ENCODE data around the gene NPL. TPM values are rescaled to one million over a fixed set of nuclear protein-coding genes. Genes with fewer than 3 reads are reported as not detected.

NPL gene, protein sequence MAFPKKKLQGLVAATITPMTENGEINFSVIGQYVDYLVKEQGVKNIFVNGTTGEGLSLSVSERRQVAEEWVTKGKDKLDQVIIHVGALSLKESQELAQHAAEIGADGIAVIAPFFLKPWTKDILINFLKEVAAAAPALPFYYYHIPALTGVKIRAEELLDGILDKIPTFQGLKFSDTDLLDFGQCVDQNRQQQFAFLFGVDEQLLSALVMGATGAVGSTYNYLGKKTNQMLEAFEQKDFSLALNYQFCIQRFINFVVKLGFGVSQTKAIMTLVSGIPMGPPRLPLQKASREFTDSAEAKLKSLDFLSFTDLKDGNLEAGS
- total RNA-seq, result 1.4 and 19.9 TPM in 2 replicates

DNA sequence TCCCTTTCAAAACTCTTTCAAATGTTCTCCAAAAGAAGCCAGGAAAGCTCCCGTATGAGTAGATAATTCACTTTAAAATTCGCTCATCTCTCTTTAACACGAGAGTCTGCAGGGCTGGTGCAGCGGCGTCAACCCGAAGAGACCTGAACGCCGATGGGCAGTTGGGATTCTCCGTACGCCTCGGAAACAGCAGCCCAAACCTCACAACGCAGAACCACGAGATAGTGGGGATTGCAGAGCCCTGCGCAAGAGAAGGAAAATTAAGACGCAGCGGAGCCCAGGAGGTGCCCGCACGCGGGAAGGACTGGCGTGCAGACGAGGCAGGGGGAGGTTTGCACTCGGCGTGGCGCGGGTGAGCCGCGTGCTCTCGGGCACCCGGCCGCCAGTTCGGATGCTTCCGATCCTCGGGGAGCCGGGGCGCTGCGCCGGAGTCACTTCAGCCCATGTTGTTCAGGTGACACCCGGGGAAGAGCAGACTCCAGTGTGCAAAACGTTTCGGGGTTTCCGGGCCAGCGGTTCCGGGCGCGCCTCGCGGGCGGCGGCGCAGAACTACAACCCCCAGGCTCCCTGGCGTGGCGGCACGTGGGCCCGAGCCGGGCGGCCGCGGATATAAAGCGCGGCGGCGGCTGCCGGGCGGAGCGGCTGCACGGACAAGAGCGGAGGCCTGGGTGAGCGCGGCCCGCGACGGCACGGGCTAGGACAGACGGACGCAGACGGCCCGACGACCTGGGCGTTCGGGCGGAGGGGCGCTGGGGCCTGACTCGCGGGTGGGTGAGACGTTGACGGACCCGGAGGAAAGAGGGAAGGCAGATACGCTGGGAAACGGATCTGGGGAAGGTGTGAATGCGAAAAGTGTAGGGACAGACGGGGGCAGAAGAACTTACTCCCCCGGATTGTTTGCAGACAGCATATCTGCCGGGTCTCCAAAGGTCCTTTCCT, at the start of gene NPL:
TSS of gene NPL (plus strand) at position 636 of the 939 bp plus-strand sequence. CDS start 4,599 bp downstream, outside the sequence.

DNA sequence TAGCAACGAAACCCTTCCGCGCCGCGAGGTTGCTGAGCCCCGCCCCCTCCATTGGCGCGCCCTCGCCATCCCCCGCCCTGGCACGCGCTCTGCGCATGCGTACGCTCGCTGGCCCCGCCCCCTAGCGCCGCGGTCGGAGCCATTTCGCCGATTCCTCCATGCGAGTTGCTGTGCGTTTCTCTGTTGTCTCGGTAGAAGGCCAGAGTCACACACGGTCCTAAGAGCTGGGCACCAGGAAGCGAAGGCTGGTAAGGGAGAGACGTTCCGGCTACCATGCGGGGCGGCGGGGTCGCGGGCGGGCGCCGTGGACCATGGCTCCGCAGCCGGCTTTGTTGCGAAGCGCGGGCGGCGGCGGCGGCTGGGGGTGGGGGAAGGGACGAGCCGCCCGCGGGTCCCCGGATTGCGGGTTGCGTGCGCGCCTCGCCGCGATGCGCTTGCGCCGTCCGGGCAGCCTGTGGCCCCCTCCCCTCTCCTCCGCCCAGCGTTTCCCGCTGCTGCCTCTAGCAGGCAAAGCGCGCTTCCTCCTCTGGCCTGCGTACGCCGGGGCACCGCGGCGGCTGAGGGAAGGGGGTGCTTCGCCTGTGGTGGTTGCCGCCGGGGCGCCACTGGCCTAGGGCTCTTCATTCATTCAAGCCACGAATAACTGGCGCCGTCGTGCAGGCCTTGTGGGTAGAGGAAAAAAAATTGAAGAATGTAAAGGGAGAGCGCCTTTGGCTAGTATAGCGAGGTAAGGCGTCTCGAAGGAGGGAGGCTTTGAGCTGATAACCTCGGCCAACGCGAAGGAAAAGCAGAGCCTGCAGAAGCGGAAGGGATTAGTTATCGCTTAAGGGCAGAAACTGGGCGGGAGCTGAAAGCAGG, 49.9 kb downstream of the NPL start, which contains the start of gene DHX9:
TSS of gene DHX9 (plus strand) at position 139 of the 858 bp plus-strand sequence. CDS start 3,220 bp downstream, outside the sequence.

Other genes with a start within 250 kb of the NPL start
- gene RNASEL, start 200.5 kb upstream of the NPL start, total RNA-seq, result 3.5 and 6.9 TPM in 2 replicates
- gene RGS16, start 185.4 kb upstream of the NPL start, total RNA-seq, result not detected in 2 replicates
- gene RGS8, start 105.2 kb upstream of the NPL start, total RNA-seq, result not detected in 2 replicates
- 118 and 126 TPM in 2 replicates for gene DHX9, start 49.6 kb downstream of the NPL start, total RNA-seq
- not detected in 2 replicates for gene SHCBP1L, start 163.4 kb downstream of the NPL start, total RNA-seq
- 192 and 217 TPM in 2 replicates for gene LAMC1, start 233.6 kb downstream of the NPL start, total RNA-seq